GM21515 (cell line): Measurements from ENCODE around the gene ARSB.
"Not testable (repeated sequence)": the region's sequence is repeated elsewhere in the genome, so short reads cannot be mapped to it uniquely, and the experiment has no call there.

Experiments
- ATAC-seq: cut with Tn5 transposase; IDR thresholded peaks from one replicate; pipeline ENCODE4 v1.9.1; 2021; ENCODE audit not compliant: unreplicated experiment

The ARSB gene

GRCh38 chr5:78758169-78758839 lies 226.8 kb downstream of the ARSB start:
- ATAC-seq: peak; percentile 65

GRCh38 chr5:78757269-78758053 lies 227.6 kb downstream of the ARSB start:
- ATAC-seq: peak; percentile 28

- ATAC-seq: no peak
These were observed 228.3 kb downstream of the ARSB start for GRCh38 chr5:78756858-78757257.

- no peak for ATAC-seq
These were observed 229.2 kb downstream of the ARSB start for GRCh38 chr5:78755822-78756429.

- no peak for ATAC-seq
These were observed 230.5 kb downstream of the ARSB start for GRCh38 chr5:78754655-78755054.

- no peak for ATAC-seq
These were observed 232.0 kb downstream of the ARSB start for GRCh38 chr5:78753093-78753531.

- ATAC-seq: no peak
These were observed 233.2 kb downstream of the ARSB start for GRCh38 chr5:78751872-78752271.

GRCh38 chr5:78750281-78750680 lies 234.8 kb downstream of the ARSB start:
- no peak for ATAC-seq

- no peak for ATAC-seq
These were observed 237.3 kb downstream of the ARSB start for GRCh38 chr5:78747705-78748359.

- ATAC-seq: no peak
These were observed 238.1 kb downstream of the ARSB start for GRCh38 chr5:78747055-78747454.

- no peak for ATAC-seq
These were observed 238.9 kb downstream of the ARSB start for GRCh38 chr5:78746021-78746770.

- no peak for ATAC-seq
These were observed 240.1 kb downstream of the ARSB start for GRCh38 chr5:78744951-78745534.

GRCh38 chr5:78741019-78741418 lies 244.1 kb downstream of the ARSB start:
- no peak for ATAC-seq

- no peak for ATAC-seq
These were observed 246.3 kb downstream of the ARSB start for GRCh38 chr5:78738693-78739300.

- no peak for ATAC-seq
These were observed 247.0 kb downstream of the ARSB start for GRCh38 chr5:78738104-78738503.

- no peak for ATAC-seq
These were observed 249.2 kb downstream of the ARSB start for GRCh38 chr5:78735834-78736463.

GRCh38 chr5:78734950-78735349 lies 250.2 kb downstream of the ARSB start:
- no peak for ATAC-seq

GRCh38 chr5:78734094-78734845 lies 250.8 kb downstream of the ARSB start:
- no peak for ATAC-seq

- ATAC-seq: not testable (repeated sequence)
These were observed 252.4 kb downstream of the ARSB start for GRCh38 chr5:78732721-78733120.
